ENCODE data around the gene TBL3.

- TF ChIP-seq EP300 (IDR thresholded peaks at IDR 0.05) (no peak), CTCF (IDR thresholded peaks at IDR 0.05) (no peak)
These were observed 5.4 kb downstream of the TBL3 start for GRCh38 chr16:1976951-1977874.

Data from ovary (tissue), 3 donors.